HG03108 (cell line): ENCODE measurements around the gene KRTAP4-7.
"Not testable (repeated sequence)": the region's sequence is repeated elsewhere in the genome, so short reads cannot be mapped to it uniquely, and the experiment has no call there.

Experiments used
- ATAC-seq: cut with Tn5 transposase; IDR thresholded peaks from one replicate; pipeline ENCODE4 v1.9.1; 2021; ENCODE audit warnings: moderate library complexity; ENCODE audit not compliant: unreplicated experiment

The KRTAP4-7 gene

GRCh38 chr17:41108728-41109386, 24.9 kb downstream of the KRTAP4-7 start:
- ATAC-seq = not testable (repeated sequence)

- ATAC-seq = no peak
Measured at GRCh38 chr17:41111151-41111885, 27.4 kb downstream of the KRTAP4-7 start.

GRCh38 chr17:41116297-41116696, 32.3 kb downstream of the KRTAP4-7 start:
- no peak for ATAC-seq

- ATAC-seq = not testable (repeated sequence)
Measured at GRCh38 chr17:41117846-41118386, 34.0 kb downstream of the KRTAP4-7 start, which contains the start of gene KRTAP4-11. Gene KRTAP4-11, minus strand, starts transcription at chr17:41118373. Its CDS starts 58 bp downstream, at chr17:41118315.

DNA sequence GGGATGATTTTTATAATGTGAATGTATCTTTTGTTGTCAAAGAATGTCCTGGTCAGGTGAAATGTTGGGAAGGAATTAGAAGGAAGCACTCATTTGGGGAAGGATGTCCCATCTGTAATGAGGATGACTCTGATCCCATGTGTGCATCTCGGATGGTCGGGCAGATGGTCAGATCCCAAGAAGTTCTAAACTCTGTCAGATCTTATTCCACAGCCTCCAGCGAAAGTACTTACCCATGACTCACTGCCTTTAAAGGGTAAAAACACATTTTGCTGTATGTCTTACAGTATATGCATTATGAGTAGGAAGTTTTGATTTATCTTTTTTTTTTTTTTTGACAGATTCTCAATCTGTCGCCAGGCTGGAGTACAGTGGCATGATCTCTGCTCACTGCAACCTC, 34.8 kb downstream of the KRTAP4-7 start:
- no peak for ATAC-seq

DNA sequence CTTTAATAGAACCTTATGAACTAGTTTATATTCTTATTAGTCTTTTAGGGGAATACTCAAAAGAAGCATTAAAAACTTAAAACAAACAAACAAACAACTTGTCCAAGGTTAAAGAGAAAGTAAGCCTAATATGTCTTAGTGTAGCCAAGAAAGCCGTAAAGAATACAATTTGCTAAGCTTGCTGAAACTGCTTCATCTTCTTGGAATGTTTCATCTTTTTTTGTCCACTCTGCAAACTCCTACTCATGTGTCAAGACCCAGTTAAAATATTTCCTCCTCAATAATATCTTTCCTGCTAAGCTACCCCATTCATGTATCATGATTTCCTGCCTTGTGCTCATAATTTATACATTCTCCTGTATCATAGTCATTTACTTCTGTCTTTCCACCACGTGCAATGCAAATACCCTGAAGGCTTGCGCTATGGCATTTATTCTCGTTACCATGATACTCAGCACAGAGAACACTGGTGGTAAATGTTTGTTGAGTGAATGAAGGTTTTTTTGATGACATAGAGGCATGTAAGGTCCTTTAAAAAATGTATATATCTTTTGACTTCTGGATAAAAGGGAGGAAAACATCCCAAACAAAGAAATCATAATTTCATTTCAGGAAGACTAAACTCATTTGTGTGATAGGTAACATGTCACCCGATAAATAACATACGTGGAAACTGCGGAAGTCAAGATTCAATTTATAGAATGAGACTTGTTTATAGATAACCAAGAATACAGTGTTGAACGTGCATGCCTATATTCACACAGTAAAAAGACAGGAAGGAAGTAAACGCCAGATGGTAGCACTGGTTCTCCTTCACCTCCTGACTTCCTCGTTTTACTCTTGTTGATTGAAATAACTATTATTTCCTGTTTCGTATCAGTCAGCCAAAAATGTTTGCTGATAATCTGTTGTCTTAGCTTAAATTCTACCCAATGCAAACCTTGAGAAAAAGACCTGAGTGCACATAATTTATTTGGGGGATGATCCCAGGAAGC, 36.0 kb downstream of the KRTAP4-7 start:
- not testable (repeated sequence) for ATAC-seq

GRCh38 chr17:41121742-41122141, 37.8 kb downstream of the KRTAP4-7 start:
- no peak for ATAC-seq

DNA sequence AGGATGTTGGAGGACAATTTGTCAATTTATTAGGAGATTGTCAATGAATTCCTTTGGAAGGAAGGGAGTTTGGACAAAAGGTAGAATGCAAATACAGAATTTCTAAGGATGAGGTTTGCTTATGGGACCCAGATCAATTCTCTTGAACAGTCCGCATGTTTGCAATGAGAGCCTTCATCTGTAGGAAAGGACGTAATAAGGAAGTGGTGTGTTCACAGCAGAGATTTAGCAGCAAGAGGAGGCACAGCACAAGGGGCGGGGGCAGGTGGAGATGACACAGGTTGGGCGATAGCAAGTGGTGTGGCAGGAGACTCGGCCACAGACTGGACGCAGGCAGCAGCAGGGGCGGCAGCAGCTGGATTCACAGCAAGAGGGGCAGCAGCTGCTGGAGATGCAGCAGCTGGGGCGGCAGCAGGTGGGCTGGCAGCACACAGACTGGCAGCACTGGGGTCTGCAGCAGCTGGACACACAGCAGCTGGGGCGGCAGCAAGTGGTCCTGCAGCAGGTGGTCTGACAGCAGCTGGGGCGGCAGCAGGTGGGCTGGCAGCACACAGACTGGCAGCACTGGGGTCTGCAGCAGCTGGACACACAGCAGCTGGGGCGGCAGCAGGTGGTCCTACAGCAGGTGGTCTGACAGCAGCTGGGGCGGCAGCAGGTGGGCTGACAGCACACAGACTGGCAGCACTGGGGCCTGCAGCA, 39.5 kb downstream of the KRTAP4-7 start:
- ATAC-seq = not testable (repeated sequence)

DNA sequence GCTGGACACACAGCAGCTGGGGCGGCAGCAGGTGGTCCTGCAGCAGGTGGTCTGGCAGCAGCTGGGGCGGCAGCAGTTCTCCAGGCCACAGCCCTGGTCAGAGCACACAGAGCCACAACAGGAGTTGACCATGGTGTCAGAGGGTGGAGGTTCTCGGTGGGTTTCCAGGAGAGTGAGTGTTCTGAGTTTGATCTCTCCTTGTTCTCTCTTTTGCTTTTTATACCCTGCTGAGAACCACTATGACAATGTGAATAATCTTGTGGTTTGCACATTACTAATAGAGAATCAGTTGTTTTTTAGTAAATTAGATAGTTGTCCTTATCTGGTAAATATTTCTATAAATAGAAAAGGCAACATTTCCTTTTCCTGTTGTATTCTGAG, 40.0 kb downstream of the KRTAP4-7 start, which contains the start of gene KRTAP4-12:
Gene KRTAP4-12 (minus strand): TSS at position 192 of the 381 bp plus-strand sequence. CDS start 60 bp downstream, at position 132.
- ATAC-seq = not testable (repeated sequence)

GRCh38 chr17:41125064-41125463, 41.1 kb downstream of the KRTAP4-7 start:
- ATAC-seq = no peak

DNA sequence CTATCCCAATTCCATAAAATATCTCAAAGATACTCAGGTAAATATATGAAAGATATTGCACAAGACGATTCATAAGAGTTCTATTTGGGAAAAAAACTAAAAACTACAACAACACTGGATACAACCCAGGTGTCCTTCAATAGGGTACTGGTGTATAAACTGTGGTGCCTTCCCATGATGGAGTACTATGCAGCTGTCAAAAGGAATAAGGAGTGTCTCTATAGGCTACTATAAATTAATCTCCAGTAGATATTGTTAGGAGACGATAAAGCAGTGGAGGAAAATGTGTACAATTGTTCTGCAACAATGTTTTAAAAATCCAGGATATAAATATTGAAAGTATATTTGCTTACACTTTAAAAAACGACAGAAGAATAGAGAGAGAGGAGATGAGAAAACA, 42.5 kb downstream of the KRTAP4-7 start:
- no peak for ATAC-seq

DNA sequence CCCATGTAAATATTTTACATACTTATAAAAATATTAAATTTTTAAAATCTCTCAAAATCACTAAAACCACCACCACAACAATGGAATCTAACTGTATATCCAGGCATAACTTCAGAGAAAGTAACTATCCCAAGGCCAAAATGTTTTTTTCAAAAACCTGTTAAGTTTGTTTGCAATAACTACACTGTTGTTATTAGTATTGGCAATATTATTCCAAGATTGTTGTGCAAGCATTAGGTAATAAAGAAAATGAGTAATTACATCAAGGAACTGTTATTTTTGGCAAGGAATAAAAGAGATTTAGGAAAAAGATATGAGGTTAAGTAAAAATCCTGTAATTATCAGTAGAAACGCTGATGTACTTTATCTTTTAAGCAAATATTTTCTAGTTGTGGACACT, 43.4 kb downstream of the KRTAP4-7 start:
- no peak for ATAC-seq

DNA sequence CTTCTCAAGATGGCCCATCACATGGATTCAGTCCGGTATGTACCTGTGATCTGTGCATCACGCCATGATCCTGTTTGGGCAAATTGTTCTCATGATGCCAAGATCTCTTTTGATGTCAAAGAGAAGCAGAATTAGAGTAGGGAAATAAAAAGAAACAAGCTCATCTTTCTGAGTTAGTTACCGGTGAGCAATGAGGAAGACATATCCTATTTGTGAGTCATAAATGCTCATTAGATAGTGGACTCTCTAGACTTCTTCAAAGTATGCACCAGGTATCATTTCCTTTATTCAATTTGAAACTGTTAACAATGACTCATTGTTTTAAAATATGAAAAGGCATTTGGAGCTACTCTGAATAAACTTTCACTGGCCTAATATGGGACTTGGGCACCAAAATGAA, 48.0 kb downstream of the KRTAP4-7 start:
- ATAC-seq = no peak

- no peak for ATAC-seq
Measured at GRCh38 chr17:41133880-41134735, 50.2 kb downstream of the KRTAP4-7 start.
